Fibroblast of lung (primary cell): ENCODE data around the gene GLG1. TPM values are rescaled to one million over a fixed set of nuclear protein-coding genes. Genes with fewer than 3 reads are reported as not detected.

Source experiments
- DNase-seq, 2 donors: peaks; one replicate each; pipeline versions ENCODE4 v3.0.0 to v3.0.0-alpha.2; 2010; ENCODE audit warnings: low read depth in 2 of 2
- H2AFZ ChIP-seq: 2 replicates; pipeline ENCODE4 v1.5.1; 2012; ENCODE audit warnings: low read length, control low read depth, inconsistent platforms
- H3K27ac ChIP-seq: 2 replicates; pipeline ENCODE4 v1.5.1; 2011; ENCODE audit warnings: low read length, control low read depth; ENCODE audit not compliant: insufficient read depth
- H3K27me3 ChIP-seq: 2 replicates; pipeline ENCODE4 v1.5.1; 2011; ENCODE audit warnings: mild to moderate bottlenecking, low read length; ENCODE audit not compliant: control insufficient read depth, insufficient read depth
- H3K36me3 ChIP-seq: 2 replicates; pipeline ENCODE4 v1.5.1; 2011; ENCODE audit warnings: low read length; ENCODE audit not compliant: control insufficient read depth, insufficient read depth
- H3K4me1 ChIP-seq: 2 replicates; pipeline ENCODE4 v1.5.1; 2011; ENCODE audit warnings: low read length; ENCODE audit not compliant: control insufficient read depth, insufficient read depth; ENCODE audit errors: extremely low read depth
- H3K4me2 ChIP-seq: 2 replicates; pipeline ENCODE4 v1.5.1; 2011; ENCODE audit warnings: low read length, control low read depth; ENCODE audit not compliant: insufficient read depth; ENCODE audit errors: extremely low read depth
- H3K4me3 ChIP-seq, 4 experiments: fragments of 200-600 bp in 1 of 4; sonication (generic) in 1 of 4; replicated peaks in 1 of 4; 2 replicates each; pipeline ENCODE4 v1.5.1; 2011 to 2016; ENCODE audit warnings: low read length in 4 of 4, low read depth in 3 of 4, mild to moderate bottlenecking in 3 of 4, control low read depth in 2 of 4, inconsistent platforms in 1 of 4, mixed read lengths in 1 of 4; ENCODE audit not compliant: insufficient read depth in 1 of 4; ENCODE audit errors: control extremely low read depth in 1 of 4
- H3K79me2 ChIP-seq: 2 replicates; pipeline ENCODE4 v1.5.1; 2012; ENCODE audit warnings: mild to moderate bottlenecking, low read length, inconsistent platforms; ENCODE audit not compliant: control insufficient read depth, insufficient read depth
- H3K9ac ChIP-seq: 2 replicates; pipeline ENCODE4 v1.5.1; 2011; ENCODE audit warnings: mild to moderate bottlenecking, low read length, control low read depth; ENCODE audit not compliant: insufficient read depth
- H3K9me3 ChIP-seq: 2 replicates; pipeline ENCODE4 v1.5.1; 2012; ENCODE audit warnings: low read depth, low read length; ENCODE audit not compliant: control insufficient read depth, insufficient read depth
- H4K20me1 ChIP-seq: 2 replicates; pipeline ENCODE4 v1.5.1; 2011; ENCODE audit warnings: low read length; ENCODE audit not compliant: control insufficient read depth, insufficient read depth; ENCODE audit errors: extremely low read depth
- EZH2 ChIP-seq: IDR thresholded peaks from 2 replicates; pipeline ENCODE4 v1.5.1; 2012; ENCODE audit warnings: low read length, control low read depth, mild to moderate bottlenecking; ENCODE audit errors: missing control alignments
- polyA plus RNA-seq, 2 donors: library from polyadenylated mRNA; depleted of rRNA in 1 of 2; stranded (reverse) in 1 of 2; unstranded in 1 of 2; fragments of >200 nt; gene quantifications; 2 replicates each; pipeline ENCODE4 v1.2.1, GENCODE V29; 2011 to 2012; ENCODE audit warnings: missing spikeins in 1 of 2
- total RNA-seq: library from RNA; depleted of rRNA; stranded (reverse); fragments of >200 nt; gene quantifications from 2 replicates; pipeline ENCODE4 v1.2.1, GENCODE V29; 2014
- TF ChIP-seq, protein P1 (sequence below), 2 donors: IDR thresholded peaks in 1 of 2; conservative IDR thresholded peaks in 1 of 2; 1 replicate in 1 of 2; 2 replicates in 1 of 2; pipeline ENCODE4 v1.5.1; 2011 to 2012; ENCODE audit warnings: low read length in 2 of 2, control low read depth in 1 of 2, inconsistent platforms in 1 of 2, low read depth in 1 of 2, mild to moderate bottlenecking in 1 of 2

Gene GLG1
- total and polyA plus RNA-seq, 2 donors (not counting 1 experiment from before 2014, with no cell fraction given), result 138 to 150 TPM

DNA sequence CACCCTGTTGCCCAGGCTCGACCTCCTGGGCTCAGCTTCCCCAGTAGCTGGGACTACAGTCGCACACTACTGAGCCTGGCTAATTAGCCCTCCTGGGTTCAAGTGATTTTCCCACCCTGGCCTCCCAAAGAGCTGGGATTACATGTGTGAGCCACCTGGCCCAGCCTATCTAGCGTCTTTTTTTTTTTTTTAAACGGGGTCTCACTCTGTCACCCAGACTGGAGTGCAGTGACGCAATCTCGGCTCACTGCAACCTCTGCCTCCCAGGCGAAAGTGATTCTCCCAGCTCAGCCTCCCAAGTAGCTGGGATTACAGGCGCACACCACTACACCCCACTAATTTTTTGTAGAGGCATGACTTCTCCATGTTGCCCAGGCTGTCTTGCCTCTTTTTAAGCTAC lies 33.3 kb downstream of the GLG1 start:
- Histone ChIP-seq H3K27me3 (no peaks in the 10 kb centered on the region), H3K4me3 (no peak overlapping the region), H3K79me2 (peaks cover 48% of the 10 kb centered on the region), H4K20me1 (no peaks in the 10 kb centered on the region), H3K4me2 (no peak overlapping the region), H3K36me3 (no peaks in the 10 kb centered on the region), H3K27ac (no peak overlapping the region), H3K9me3 (no peaks in the 10 kb centered on the region), H2AFZ (no peak overlapping the region), H3K4me1 (no peaks in the 10 kb centered on the region), H3K9ac (no peak overlapping the region)
- no peak for DNase-seq
- TF ChIP-seq EZH2, result no peak

- Histone ChIP-seq H3K27me3 (no peaks in the 10 kb centered on the region), H3K36me3 (no peaks in the 10 kb centered on the region), H3K4me1 (no peaks in the 10 kb centered on the region), H3K79me2 (peaks cover 45% of the 10 kb centered on the region), H3K4me3 (no peak overlapping the region), H3K4me2 (no peak overlapping the region), H4K20me1 (no peaks in the 10 kb centered on the region), H3K9me3 (no peaks in the 10 kb centered on the region), H3K9ac (no peak overlapping the region), H2AFZ (no peak overlapping the region), H3K27ac (no peak overlapping the region)
- TF ChIP-seq, protein P1, sequence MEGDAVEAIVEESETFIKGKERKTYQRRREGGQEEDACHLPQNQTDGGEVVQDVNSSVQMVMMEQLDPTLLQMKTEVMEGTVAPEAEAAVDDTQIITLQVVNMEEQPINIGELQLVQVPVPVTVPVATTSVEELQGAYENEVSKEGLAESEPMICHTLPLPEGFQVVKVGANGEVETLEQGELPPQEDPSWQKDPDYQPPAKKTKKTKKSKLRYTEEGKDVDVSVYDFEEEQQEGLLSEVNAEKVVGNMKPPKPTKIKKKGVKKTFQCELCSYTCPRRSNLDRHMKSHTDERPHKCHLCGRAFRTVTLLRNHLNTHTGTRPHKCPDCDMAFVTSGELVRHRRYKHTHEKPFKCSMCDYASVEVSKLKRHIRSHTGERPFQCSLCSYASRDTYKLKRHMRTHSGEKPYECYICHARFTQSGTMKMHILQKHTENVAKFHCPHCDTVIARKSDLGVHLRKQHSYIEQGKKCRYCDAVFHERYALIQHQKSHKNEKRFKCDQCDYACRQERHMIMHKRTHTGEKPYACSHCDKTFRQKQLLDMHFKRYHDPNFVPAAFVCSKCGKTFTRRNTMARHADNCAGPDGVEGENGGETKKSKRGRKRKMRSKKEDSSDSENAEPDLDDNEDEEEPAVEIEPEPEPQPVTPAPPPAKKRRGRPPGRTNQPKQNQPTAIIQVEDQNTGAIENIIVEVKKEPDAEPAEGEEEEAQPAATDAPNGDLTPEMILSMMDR (conservative IDR thresholded peaks at IDR 0.05 in 1 of 2, IDR thresholded peaks at IDR 0.05 in 1 of 2; ENCODE audit: low read depth in 1 of 2, low read length in 2 of 2), result no peak
- no peak for TF ChIP-seq EZH2
- peak in 1 of 2 donors; percentile 14 for DNase-seq
Observed at GRCh38 chr16:74570412-74571301, 36.3 kb downstream of the GLG1 start.

DNA sequence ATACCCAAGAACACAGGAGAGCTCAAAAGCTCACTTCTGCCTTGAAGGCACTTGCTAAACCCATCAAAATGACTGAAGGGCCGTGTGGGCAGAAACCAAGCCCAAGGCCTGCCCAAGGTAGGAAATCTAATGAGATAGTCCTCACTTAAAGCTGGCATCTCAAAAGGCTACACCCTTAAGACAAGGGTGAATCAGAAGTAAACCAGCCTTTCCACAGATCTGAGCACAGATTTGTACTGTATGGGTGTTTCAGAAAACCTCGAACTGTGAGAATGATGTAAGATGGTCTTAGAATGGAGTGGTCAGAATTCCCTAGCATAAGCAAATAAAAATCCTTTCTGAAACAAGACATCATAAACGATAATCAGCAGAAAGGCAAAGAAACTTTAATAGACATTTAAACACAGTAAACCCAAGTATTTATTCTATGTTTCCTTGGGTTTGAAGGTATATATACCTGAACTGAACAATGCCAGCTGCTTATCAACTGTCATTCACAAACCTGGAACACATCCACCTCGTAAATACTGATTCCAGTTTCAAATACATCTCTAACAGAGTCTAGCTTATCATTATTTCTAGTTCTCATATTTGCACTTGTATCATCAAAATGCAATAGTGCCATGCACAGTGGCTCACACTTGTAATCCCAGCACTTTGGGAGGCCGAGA lies 37.8 kb downstream of the GLG1 start:
- H3K79me2 ChIP-seq, result peaks cover 41% of the 10 kb centered on the region
- no peaks in the 10 kb centered on the region for H4K20me1 ChIP-seq
- no peaks in the 10 kb centered on the region for H3K4me1 ChIP-seq
- no peaks in the 10 kb centered on the region for H3K27me3 ChIP-seq
- DNase-seq, result peak; percentile 42 to 56
- H3K27ac ChIP-seq, result no peak overlapping the region
- no peak overlapping the region for H3K4me2 ChIP-seq
- no peak overlapping the region for H2AFZ ChIP-seq
- H3K36me3 ChIP-seq, result no peaks in the 10 kb centered on the region
- H3K9me3 ChIP-seq, result no peaks in the 10 kb centered on the region
- no peak overlapping the region for H3K4me3 ChIP-seq
- H3K9ac ChIP-seq, result no peak overlapping the region
- TF ChIP-seq, protein P1 (conservative IDR thresholded peaks at IDR 0.05 in 1 of 2, IDR thresholded peaks at IDR 0.05 in 1 of 2; ENCODE audit: low read depth in 1 of 2, low read length in 2 of 2), result no peak
- TF ChIP-seq EZH2, result no peak
